ES-I3 (cell line): ENCODE measurements around the gene NRXN3.

Source experiments
- H3K36me3 ChIP-seq: 2 replicates; pipeline ENCODE4 v1.6.1; 2013; ENCODE audit warnings: mild to moderate bottlenecking, low read length, control low read depth, moderate library complexity; ENCODE audit not compliant: insufficient read depth
- H3K4me1 ChIP-seq: 2 replicates; pipeline ENCODE4 v1.6.1; 2013; ENCODE audit warnings: mild to moderate bottlenecking, control low read depth, low read length; ENCODE audit not compliant: insufficient read depth
- H3K9ac ChIP-seq: 2 replicates; pipeline ENCODE4 v1.6.1; 2013; ENCODE audit warnings: low read depth, mild to moderate bottlenecking, low read length, moderate library complexity
- H3K9me3 ChIP-seq: 2 replicates; pipeline ENCODE4 v1.6.1; 2013; ENCODE audit warnings: mild to moderate bottlenecking, low read length, moderate library complexity; ENCODE audit not compliant: control insufficient read depth, insufficient read depth

NRXN3 gene

DNA sequence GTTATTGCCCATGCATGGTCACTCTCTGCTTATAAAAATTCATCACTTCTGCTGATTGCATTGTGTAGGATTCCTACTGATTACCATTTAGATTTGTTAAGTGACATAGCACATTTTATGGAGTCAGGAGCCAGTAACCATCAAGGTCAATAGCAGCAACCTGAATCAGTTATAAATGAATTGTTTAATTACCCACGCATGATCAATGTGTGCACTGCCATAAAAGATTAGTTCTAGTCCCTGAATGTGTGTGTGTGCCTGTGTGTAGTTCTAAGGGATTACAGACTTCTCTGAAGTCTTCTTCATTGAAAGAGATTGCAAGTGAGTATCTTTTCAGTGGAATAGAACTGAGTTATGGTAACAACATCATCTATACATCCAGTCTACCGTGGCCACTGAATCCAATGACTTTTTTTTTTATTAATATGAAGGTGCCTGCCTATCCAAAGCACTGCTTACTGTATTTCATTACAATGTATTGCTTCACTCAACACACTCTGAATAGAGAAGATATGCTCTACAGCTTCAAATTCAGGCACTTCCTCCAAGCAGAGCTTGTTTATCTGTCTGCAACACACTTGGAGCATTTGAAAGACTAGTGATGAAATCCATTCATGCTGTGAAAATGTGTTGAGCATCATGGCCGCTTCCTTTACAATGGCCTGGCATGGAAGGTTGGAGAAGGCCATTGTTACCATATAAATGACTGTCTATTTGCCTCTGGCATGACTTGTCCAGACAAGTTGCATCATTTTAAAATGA, 1659.4 kb downstream of the NRXN3 start:
- H3K4me1 ChIP-seq: peaks cover 4% of the 10 kb centered on the region; the same call in 1 of the 2 replicates
- H3K9me3 ChIP-seq: no peaks in the 10 kb centered on the region
- no peaks in the 10 kb centered on the region for H3K36me3 ChIP-seq
- H3K9ac ChIP-seq: no peak overlapping the region

DNA sequence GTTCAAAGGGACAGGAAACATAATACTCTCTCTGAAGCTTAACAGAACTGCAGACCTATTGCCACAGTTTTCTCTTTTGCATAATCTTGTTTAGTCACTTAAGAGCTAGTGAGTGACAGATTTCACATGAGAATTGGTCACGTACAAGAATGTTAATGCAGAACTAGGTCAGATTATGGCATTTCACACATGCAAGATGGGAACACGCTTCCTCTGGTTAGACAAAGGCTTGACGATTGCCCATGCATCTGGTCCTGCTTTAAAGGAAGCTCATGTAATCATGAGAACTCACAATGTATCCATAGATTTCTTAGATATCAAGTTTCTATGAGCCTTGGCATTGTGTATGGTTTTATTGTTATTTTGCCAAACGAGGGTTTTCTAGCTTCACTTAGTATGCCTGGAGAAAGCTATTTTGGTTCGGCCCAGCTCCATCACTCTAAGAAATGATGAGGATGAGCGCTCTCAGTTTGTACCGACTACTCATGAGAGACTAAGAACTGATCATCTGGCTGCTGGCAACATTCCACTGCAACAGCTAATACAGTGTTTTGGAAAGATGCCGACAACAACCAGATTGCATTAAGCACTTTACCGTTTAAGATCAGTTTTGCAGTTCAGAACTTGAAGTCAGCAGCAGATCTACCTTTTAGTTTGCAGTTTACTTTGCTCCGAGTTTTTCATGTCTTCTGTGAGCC, 1661.2 kb downstream of the NRXN3 start:
- no peaks in the 10 kb centered on the region for H3K4me1 ChIP-seq
- no peaks in the 10 kb centered on the region for H3K9me3 ChIP-seq
- H3K9ac ChIP-seq: no peak overlapping the region
- H3K36me3 ChIP-seq: no peaks in the 10 kb centered on the region

DNA sequence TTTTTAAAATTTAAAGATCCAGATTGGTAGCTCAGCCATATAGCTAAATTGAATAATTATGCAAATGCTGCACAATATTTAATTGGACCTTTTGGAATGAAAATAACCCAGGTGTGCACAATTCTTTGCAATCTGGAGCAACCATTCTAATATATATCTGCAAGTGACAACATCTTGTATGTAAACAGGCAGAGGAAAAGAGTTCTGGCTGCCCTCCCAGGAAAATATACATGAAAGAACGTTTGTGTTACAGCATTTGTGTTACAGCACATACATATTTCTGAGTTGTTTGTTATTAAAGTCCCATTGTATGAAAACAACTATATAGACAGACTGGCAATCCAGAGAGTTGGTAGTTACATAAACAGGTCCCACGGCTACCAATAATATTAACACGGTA, 1663.6 kb downstream of the NRXN3 start:
- Histone ChIP-seq H3K9me3 (no peaks in the 10 kb centered on the region), H3K9ac (no peak overlapping the region), H3K36me3 (no peaks in the 10 kb centered on the region), H3K4me1 (no peaks in the 10 kb centered on the region)

- no peaks in the 10 kb centered on the region for H3K4me1 ChIP-seq
- H3K9ac ChIP-seq: no peak overlapping the region
- no peaks in the 10 kb centered on the region for H3K9me3 ChIP-seq
- no peaks in the 10 kb centered on the region for H3K36me3 ChIP-seq
These were observed 1664.7 kb downstream of the NRXN3 start for GRCh38 chr14:79834868-79835267.

DNA sequence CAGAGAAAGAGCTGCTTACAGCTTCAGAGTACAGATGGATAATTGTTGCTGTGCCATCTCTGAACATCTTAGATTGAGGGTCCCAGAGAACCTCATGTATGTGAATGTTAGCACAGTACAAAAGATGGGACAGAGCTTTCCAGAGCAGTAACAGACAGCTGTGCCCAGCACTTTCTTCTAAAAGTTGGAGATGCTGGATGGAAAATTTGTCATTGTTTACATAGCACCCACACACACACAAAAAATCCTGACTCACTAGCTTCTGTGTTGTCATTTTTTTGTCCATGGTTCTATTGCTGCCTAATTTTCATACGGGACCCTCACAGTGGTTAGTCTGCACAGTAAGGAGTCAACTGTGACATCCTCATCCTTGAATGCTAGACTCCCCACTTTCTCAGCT, 1666.4 kb downstream of the NRXN3 start:
- no peaks in the 10 kb centered on the region for H3K36me3 ChIP-seq
- H3K9me3 ChIP-seq: no peaks in the 10 kb centered on the region
- H3K9ac ChIP-seq: no peak overlapping the region
- H3K4me1 ChIP-seq: no peaks in the 10 kb centered on the region

GRCh38 chr14:79837699-79838098, 1667.5 kb downstream of the NRXN3 start:
- Histone ChIP-seq H3K9me3 (no peaks in the 10 kb centered on the region), H3K9ac (no peak overlapping the region)

DNA sequence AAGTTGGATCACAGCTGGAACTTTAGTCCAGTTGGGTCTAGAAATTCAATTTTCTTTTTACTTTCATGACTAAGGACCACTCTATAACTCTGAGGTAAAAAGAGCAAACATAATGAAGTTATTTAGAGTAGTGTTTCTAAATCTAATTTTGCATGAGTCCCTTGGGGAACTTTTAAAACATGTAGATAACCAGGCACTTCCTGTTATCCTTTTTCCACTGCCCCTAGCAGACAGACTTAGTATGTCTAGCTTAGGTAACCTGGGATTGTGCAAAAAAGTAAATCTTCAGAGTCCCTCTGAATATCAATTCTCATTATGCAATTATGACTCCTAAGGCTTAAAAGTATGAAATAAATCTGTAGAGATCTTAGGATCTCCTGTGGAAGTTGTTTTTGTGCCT, 1669.9 kb downstream of the NRXN3 start:
- Histone ChIP-seq H3K36me3 (no peaks in the 10 kb centered on the region), H3K9ac (no peak overlapping the region), H3K4me1 (no peaks in the 10 kb centered on the region), H3K9me3 (no peaks in the 10 kb centered on the region)

More at GRCh38 chr14:79837699-79838098, 1667.5 kb downstream of the NRXN3 start:
- H3K36me3 ChIP-seq: no peaks in the 10 kb centered on the region
- H3K4me1 ChIP-seq: no peaks in the 10 kb centered on the region

DNA sequence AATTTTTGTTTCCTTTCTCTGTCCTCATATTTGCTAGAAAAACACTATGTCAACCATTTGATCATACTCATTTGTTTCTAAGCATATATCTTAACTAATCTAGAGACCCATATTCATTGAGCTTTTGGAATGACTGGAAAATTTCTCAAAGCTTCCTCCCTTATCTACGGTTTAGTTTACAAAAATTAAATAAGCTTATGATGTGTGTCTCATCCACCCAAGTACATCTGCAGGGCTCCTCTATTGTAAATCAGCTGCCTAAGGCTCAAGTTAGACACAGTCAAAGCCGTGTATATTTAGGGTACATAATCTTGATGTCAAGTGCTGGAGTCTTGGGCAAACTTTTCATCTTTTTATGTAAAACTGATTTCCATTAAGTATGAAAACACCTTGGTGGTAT, 1670.7 kb downstream of the NRXN3 start:
- H3K4me1 ChIP-seq: no peaks in the 10 kb centered on the region
- H3K9me3 ChIP-seq: no peaks in the 10 kb centered on the region
- H3K36me3 ChIP-seq: no peaks in the 10 kb centered on the region
- H3K9ac ChIP-seq: no peak overlapping the region

GRCh38 chr14:79841433-79841832, 1671.3 kb downstream of the NRXN3 start:
- H3K9ac ChIP-seq: no peak overlapping the region
- H3K4me1 ChIP-seq: no peaks in the 10 kb centered on the region
- H3K36me3 ChIP-seq: no peaks in the 10 kb centered on the region
- no peaks in the 10 kb centered on the region for H3K9me3 ChIP-seq

DNA sequence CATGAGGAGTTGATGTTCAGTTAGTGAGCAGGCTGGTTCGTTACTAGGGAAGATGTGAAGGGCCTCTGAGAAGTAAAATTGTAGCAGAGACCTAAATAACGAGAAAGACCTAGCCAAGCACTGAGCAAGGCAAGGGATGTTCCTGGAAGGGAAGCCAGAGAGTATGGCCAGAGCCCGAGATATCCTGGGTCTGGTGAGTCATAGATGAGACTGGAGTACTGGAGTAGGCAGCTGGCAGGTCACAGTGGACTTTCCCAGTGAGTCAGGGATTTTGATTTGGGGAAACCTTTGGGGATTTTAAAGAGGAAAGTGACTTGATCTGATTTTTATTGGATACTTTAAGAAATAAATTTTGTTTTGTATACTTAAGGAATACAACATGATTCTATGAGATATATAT, 1672.1 kb downstream of the NRXN3 start:
- H3K4me1 ChIP-seq: no peaks in the 10 kb centered on the region
- H3K36me3 ChIP-seq: no peaks in the 10 kb centered on the region
- no peaks in the 10 kb centered on the region for H3K9me3 ChIP-seq

GRCh38 chr14:79852950-79853744, 1683.0 kb downstream of the NRXN3 start:
- no peak overlapping the region for H3K9ac ChIP-seq
- H3K36me3 ChIP-seq: no peaks in the 10 kb centered on the region
- no peaks in the 10 kb centered on the region for H3K4me1 ChIP-seq

More for the DNA sequence above, 1672.1 kb downstream of the NRXN3 start:
- H3K9ac ChIP-seq: no peak overlapping the region

GRCh38 chr14:79855789-79856188, 1685.6 kb downstream of the NRXN3 start:
- H3K4me1 ChIP-seq: no peaks in the 10 kb centered on the region
- H3K9me3 ChIP-seq: no peaks in the 10 kb centered on the region
- no peaks in the 10 kb centered on the region for H3K36me3 ChIP-seq
- H3K9ac ChIP-seq: no peak overlapping the region

More at GRCh38 chr14:79852950-79853744, 1683.0 kb downstream of the NRXN3 start:
- H3K9me3 ChIP-seq: no peaks in the 10 kb centered on the region

DNA sequence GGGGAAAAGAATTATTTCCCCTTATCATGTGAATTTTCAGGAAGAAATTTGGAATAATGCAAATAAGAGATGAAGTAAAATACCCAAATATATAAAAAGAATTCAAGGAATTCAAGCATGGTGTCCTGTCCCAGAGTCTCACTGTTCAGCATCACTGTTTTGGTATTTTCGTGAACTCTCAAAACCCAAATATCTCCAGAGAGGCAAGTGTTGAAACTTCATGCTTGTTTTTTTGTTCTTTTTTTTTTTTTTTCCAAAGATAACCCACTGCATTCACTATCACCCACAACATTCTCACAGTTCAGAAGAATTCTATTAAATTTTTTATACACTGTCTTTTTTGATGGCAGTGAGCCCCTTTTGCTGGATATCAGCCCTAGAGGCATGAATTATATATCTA, 1686.2 kb downstream of the NRXN3 start:
- no peaks in the 10 kb centered on the region for H3K36me3 ChIP-seq
- H3K9ac ChIP-seq: no peak overlapping the region
- no peaks in the 10 kb centered on the region for H3K4me1 ChIP-seq
- no peaks in the 10 kb centered on the region for H3K9me3 ChIP-seq

GRCh38 chr14:79861111-79861510, 1690.9 kb downstream of the NRXN3 start:
- Histone ChIP-seq H3K9ac (no peak overlapping the region), H3K9me3 (no peaks in the 10 kb centered on the region), H3K36me3 (no peaks in the 10 kb centered on the region), H3K4me1 (no peaks in the 10 kb centered on the region)
